Glomerular visceral epithelial cell (primary cell): ENCODE data around the gene ZNF526.

Experiments used
- DNase-seq: peaks from one replicate; pipeline ENCODE4 v3.0.0-alpha.2; 2016; ENCODE audit errors: extremely low spot score

Gene ZNF526

GRCh38 chr19:42220751-42221097 is 612 bp downstream of the ZNF526 start:
- DNase-seq: no peak

DNA sequence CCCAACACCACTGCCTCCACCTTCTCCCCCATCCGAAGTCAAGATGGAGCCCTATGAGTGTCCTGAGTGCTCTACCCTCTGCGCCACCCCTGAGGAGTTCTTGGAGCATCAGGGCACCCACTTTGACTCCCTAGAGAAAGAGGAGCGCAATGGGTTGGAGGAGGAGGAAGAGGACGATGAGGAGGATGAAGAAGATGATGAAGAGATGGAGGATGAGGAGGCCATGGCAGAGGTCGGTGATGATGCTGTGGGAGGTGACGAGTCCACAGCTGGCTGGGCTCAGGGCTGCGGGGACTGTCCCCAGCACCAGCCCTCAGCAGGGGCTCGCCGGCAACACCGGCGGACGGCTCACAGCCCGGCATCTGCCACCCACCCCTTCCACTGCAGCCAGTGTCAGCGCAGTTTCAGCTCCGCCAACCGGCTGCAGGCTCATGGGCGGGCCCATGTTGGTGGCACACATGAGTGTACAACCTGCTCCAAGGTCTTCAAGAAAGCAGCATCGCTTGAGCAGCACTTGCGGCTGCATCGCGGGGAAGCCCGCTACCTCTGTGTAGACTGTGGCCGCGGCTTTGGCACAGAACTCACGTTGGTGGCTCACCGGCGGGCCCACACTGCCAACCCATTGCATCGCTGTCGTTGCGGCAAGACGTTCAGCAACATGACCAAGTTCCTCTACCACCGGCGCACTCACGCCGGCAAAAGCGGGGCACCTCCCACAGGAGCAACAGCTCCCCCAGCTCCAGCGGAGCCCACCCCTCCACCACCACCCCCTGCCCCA is 5.0 kb downstream of the ZNF526 start:
- no peak for DNase-seq

- no peak for DNase-seq
Measured at GRCh38 chr19:42225718-42226292, 5.7 kb downstream of the ZNF526 start.

- DNase-seq: no peak
Measured at GRCh38 chr19:42226886-42227285, 6.8 kb downstream of the ZNF526 start.

GRCh38 chr19:42228641-42229040 is 8.5 kb downstream of the ZNF526 start:
- no peak for DNase-seq

DNA sequence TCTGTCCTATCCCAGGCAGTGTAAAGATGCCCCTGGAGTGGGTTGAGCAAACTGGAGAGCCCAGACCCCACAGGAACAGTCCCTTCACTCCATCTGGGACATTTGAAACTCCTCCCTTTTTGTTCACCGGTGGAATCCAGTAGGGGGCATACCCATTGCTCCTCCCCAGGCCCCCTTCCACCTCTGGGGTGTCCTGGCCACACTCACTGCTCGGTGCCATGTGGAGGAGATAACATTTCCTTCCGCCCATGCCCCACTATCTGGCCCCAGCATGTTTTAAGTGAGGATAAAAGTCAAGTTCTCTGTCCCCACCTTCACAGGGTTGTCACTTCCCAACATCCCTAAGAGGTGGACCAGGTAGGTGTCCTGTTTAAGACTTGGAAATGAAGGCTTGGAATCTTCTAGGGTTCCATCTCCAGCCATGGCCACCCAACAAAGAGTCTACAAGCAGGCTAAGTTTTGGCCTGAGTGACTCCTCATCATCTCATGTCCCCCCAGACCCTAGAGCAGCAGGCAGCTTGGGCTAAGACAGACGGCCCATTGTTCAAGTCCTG is 9.3 kb downstream of the ZNF526 start:
- no peak for DNase-seq

- no peak for DNase-seq
Measured at GRCh38 chr19:42229855-42230351, 9.8 kb downstream of the ZNF526 start.

- DNase-seq: no peak
Measured at GRCh38 chr19:42230571-42230970, 10.5 kb downstream of the ZNF526 start.

- DNase-seq: no peak
Measured at GRCh38 chr19:42232435-42232834, 12.3 kb downstream of the ZNF526 start.

DNA sequence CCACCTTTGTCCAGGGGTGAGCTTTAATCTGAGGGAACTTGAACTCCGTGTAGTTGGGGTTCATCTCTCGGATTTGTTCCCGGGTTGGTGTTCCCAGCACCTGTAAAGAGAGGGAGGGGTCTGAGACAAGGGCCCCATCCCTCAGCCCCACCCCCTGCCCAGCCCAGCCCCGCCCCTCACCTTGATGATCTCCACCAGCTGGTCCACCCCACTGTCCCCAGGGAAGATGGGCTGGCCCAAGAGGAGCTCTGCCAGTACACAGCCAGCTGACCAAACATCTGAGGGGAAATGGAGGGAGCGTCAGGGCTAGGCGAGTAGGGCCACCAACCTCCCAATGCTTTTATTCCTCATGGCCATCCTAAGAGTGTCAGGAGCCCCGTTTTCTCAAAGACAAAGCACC is 13.0 kb downstream of the ZNF526 start:
- DNase-seq: no peak

DNA sequence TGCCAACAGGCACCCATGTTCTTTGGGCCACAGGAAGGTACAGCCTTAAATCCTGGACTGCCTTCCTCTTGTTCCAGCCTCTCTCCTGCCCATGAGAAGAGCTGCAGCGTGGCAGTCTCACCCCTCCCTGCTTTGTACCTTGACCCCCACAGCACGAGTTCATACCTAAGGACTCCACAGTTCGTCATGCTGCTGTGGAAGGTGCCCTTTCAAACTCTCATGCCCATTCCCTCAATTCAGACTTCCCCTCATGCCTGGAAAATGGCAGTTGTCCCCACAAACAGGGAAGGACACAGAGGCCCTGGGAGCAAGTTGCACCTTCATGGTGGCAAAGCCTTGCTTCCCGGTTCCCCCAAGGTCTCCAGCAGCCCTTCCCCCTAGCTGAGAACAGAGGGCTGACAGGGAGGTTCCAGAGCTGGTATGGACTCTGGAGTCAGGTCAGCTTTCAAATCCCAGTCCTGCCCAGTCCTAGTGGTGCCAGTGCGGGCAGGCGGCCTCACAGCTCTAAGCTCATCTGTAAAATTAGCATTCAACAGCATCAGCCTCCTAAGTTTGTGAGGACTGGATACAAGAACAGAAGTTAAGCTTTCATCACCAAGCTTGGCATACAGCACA is 13.7 kb downstream of the ZNF526 start:
- DNase-seq: no peak

- DNase-seq: no peak
Measured at GRCh38 chr19:42234364-42234763, 14.3 kb downstream of the ZNF526 start.

GRCh38 chr19:42235181-42235580 is 15.1 kb downstream of the ZNF526 start:
- DNase-seq: no peak

DNA sequence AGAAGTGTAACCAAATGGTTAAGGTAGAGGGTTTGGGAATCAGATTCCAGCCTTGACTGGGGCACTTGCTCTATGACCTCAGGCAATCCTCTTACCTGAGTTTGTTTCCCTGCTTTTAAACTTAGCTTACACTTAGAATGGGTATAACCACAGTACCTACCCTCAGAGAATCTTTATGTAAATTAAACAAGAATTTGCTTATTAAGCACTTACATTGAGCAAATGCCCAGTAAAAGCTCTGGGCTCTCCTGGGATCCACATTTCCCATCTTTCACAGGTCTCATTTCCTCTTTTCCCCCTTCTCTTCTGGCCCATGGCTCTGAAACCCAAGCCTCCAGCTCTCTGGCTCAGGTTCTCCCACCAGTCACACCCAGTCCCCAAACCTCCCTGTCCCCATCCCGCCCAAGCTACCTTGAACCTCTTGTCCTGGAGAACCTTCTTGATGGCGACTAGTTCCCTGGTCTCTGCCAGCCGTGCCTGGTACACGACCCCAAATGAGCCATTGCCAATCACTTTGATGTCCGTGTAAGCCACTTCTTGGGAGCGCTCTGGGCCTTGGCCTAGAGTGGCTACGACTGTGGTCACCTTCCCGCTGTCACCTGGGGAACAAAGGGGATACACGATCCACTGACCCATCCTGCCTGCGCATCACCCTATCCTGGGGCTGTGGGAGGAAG is 19.6 kb downstream of the ZNF526 start:
- no peak for DNase-seq

DNA sequence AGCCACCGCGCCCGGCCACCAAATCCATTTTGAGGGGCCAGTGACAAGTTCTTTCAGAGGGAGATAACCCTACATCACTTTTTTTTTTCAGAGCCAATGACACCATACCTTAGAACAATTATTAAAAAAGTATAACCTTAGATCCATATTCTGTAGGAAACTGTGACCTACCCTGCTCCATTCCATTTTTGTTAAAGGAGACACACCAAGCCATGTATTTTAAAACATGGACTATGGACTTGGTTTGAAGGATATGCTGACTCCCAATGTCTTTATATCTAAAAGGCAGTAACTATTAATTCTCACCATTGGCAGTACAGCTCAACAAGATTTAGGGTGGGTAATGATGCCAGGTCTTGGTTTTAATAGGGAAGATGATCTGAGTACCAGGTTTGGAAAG is 21.2 kb downstream of the ZNF526 start:
- no peak for DNase-seq

- no peak for DNase-seq
Measured at GRCh38 chr19:42242069-42242511, 22.0 kb downstream of the ZNF526 start.

DNA sequence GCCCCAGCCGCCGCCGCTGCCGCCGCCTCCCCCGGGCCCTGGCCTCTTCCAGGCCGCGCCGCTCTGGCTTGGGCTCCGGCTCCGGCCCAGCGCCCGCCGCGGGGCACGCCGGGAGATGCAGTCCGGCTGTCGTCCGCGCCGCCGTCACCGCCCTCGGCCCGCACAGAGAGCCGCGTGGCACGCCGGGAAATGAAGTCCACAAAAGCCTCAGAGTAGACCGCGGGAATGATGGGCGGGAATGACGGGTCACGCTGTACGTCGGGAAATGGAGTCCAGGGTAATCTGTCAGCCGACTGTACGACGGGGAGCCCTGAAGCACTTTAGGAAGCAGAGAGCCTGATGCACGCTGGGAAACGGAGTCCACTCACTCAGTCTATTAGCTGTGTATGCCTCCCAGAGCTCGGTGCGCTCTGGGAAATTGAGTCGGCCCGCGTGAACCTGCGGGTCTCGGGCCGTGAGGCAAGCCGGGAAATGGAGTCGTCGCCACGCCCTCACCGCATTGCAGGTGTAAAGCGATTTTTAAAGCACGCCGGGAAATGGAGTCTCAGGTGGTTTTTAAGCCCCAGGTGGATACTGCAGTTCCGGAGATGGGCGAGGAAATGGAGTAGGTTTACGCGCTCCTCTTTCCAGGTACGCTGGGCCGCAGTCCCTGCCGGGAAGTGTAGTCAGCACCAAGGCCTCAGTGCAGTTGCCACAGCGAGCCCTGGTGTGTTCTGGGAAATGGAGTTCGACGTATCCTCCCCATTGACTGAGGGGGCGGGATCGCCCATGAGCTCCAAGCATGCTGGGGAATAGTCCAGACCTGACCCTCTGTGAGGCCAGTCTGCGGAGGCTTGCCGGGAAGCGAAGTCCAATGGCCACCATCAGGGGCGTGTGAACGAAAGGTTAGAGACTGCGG is 22.6 kb downstream of the ZNF526 start, which contains the start of gene GSK3A:
Gene GSK3A (minus strand): TSS at position 91 of the 898 bp plus-strand sequence. CDS start 137 bp downstream, outside the sequence.
- DNase-seq: peak; percentile 99

- peak; percentile 95 for DNase-seq
Measured at GRCh38 chr19:42244347-42245220, 24.5 kb downstream of the ZNF526 start.

DNA sequence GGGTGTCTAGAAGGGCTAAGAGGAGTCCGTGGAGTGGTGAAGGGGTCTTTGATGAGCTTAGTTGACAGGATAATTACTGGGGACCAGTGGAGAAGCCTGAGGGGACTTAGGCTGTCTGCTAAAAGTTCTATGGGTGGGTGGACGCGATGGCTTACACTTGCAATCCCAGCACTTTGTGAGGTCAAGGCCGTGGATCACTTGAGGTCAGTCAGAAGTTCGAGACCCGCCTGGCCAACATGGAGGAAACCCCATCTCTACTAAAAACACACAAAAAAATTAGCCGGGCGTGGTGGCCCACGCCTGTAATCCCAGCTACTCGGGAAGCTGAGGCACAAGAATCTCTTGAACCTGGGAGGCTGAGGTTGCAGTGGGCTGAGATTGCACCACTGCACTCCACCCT is 25.1 kb downstream of the ZNF526 start:
- no peak for DNase-seq
